GM10847 (cell line): ENCODE results near the gene KHDRBS1.

ENCODE experiments used
- POLR2A ChIP-seq: IDR thresholded peaks from 2 replicates; pipeline ENCODE4 v1.6.1; 2011; ENCODE audit not compliant: insufficient read length; ENCODE audit errors: extremely low read depth

The KHDRBS1 gene

GRCh38 chr1:32005522-32005921 lies 8.1 kb upstream of the KHDRBS1 start:
- no peak for TF ChIP-seq POLR2A

- no peak for TF ChIP-seq POLR2A
These were observed 6.1 kb upstream of the KHDRBS1 start for GRCh38 chr1:32007591-32007940.

GRCh38 chr1:32010246-32010645 lies 3.4 kb upstream of the KHDRBS1 start:
- TF ChIP-seq POLR2A = no peak

GRCh38 chr1:32012709-32013385 lies 821 bp upstream of the KHDRBS1 start:
- TF ChIP-seq POLR2A = no peak

GRCh38 chr1:32014199-32014947 lies 705 bp downstream of the KHDRBS1 start:
- TF ChIP-seq POLR2A = no peak

- no peak for TF ChIP-seq POLR2A
These were observed 1.2 kb downstream of the KHDRBS1 start for GRCh38 chr1:32014948-32015273.

GRCh38 chr1:32020339-32020738 lies 6.7 kb downstream of the KHDRBS1 start:
- TF ChIP-seq POLR2A = no peak

- no peak for TF ChIP-seq POLR2A
These were observed 9.7 kb downstream of the KHDRBS1 start for GRCh38 chr1:32023351-32023750.

- TF ChIP-seq POLR2A = no peak
These were observed 11.8 kb downstream of the KHDRBS1 start for GRCh38 chr1:32025515-32025914.

- no peak for TF ChIP-seq POLR2A
These were observed 15.1 kb downstream of the KHDRBS1 start for GRCh38 chr1:32028746-32029145.

- TF ChIP-seq POLR2A = no peak
These were observed 18.1 kb downstream of the KHDRBS1 start for GRCh38 chr1:32031578-32032274.

GRCh38 chr1:32032275-32032615 lies 18.6 kb downstream of the KHDRBS1 start:
- no peak for TF ChIP-seq POLR2A

GRCh38 chr1:32035119-32035518 lies 21.5 kb downstream of the KHDRBS1 start:
- no peak for TF ChIP-seq POLR2A

GRCh38 chr1:32040711-32041110 lies 27.0 kb downstream of the KHDRBS1 start:
- no peak for TF ChIP-seq POLR2A

GRCh38 chr1:32042330-32042729 lies 28.7 kb downstream of the KHDRBS1 start:
- no peak for TF ChIP-seq POLR2A

- TF ChIP-seq POLR2A = no peak
These were observed 30.6 kb downstream of the KHDRBS1 start for GRCh38 chr1:32044234-32044633.
